Measurements from ENCODE around the gene ZC3H11A. TPM values are rescaled to one million over a fixed set of nuclear protein-coding genes. Genes with fewer than 3 reads are reported as not detected.
A peak's percentile ranks its signal among the peaks of the same experiment; 100 is the strongest.

Gene ZC3H11A
- total RNA-seq, 4 donors from 2014 or later: 84.5 to 116 (median 91.1) TPM

GRCh38 chr1:203776636-203777035, 18.8 kb upstream of the ZC3H11A start:
- H3K4me1 ChIP-seq: peaks cover 0 to 4% (median 0%) of the 10 kb centered on the region in 3 donors
- no peaks in the 10 kb centered on the region for H3K27me3 ChIP-seq
- H3K9me3 ChIP-seq: no peaks in the 10 kb centered on the region
- H3K4me3 ChIP-seq: no peak overlapping the region
- no peaks in the 10 kb centered on the region for H3K36me3 ChIP-seq
- TF ChIP-seq CTCF (IDR thresholded peaks at IDR 0.05): peak in 1 of 4 experiments; percentile 16
- TF ChIP-seq POLR2AphosphoS5 (IDR thresholded peaks at IDR 0.05): no peak
- H3K27ac ChIP-seq: no peak overlapping the region
- ATAC-seq: no peak
- 52 to 63% methylated on average over 2 to 4 of the region's 4 CpGs for WGBS, 2 donors (ENCODE audit: low coverage in 1 of 2)

- ATAC-seq: no peak
- H3K27me3 ChIP-seq: no peaks in the 10 kb centered on the region
- 82 to 83% methylated on average over 3 of the region's 3 CpGs for WGBS, 2 donors (ENCODE audit: low coverage in 1 of 2)
Observed at GRCh38 chr1:203777596-203777995, 17.8 kb upstream of the ZC3H11A start.

GRCh38 chr1:203778146-203778545, 17.3 kb upstream of the ZC3H11A start:
- WGBS, 2 donors (ENCODE audit: low coverage in 1 of 2): 55% methylated on average over 2 of the region's 3 CpGs; no CpG with 5 or more reads in 1 of the 2 donors
- no peak for ATAC-seq

More at GRCh38 chr1:203777596-203777995, 17.8 kb upstream of the ZC3H11A start:
- TF ChIP-seq CTCF (IDR thresholded peaks at IDR 0.05): no peak
- no peak for TF ChIP-seq POLR2A (IDR thresholded peaks at IDR 0.05)
- TF ChIP-seq POLR2AphosphoS5 (IDR thresholded peaks at IDR 0.05): no peak
- no peak for TF ChIP-seq EP300 (IDR thresholded peaks at IDR 0.05)
- Histone ChIP-seq H3K36me3 (no peaks in the 10 kb centered on the region), H3K4me1 (no peaks in the 10 kb centered on the region), H3K4me3 (no peak overlapping the region), H3K9me3 (no peaks in the 10 kb centered on the region), H3K27ac (no peak overlapping the region)

GRCh38 chr1:203778789-203779188, 16.6 kb upstream of the ZC3H11A start:
- Histone ChIP-seq H3K4me1 (no peaks in the 10 kb centered on the region), H3K27me3 (no peaks in the 10 kb centered on the region), H3K4me3 (no peak overlapping the region), H3K36me3 (no peaks in the 10 kb centered on the region), H3K27ac (no peak overlapping the region), H3K9me3 (no peaks in the 10 kb centered on the region)
- 92 to 93% methylated on average over 3 to 4 of the region's 4 CpGs for WGBS, 2 donors (ENCODE audit: low coverage in 1 of 2)
- no peak for ATAC-seq
- TF ChIP-seq CTCF (IDR thresholded peaks at IDR 0.05): no peak
- no peak for TF ChIP-seq EP300 (IDR thresholded peaks at IDR 0.05)
- TF ChIP-seq POLR2AphosphoS5 (IDR thresholded peaks at IDR 0.05): no peak
- no peak for TF ChIP-seq POLR2A (IDR thresholded peaks at IDR 0.05)

More at GRCh38 chr1:203778146-203778545, 17.3 kb upstream of the ZC3H11A start:
- no peaks in the 10 kb centered on the region for H3K9me3 ChIP-seq
- no peaks in the 10 kb centered on the region for H3K27me3 ChIP-seq
- TF ChIP-seq POLR2A (IDR thresholded peaks at IDR 0.05) (no peak), CTCF (IDR thresholded peaks at IDR 0.05) (no peak), EP300 (IDR thresholded peaks at IDR 0.05) (no peak), POLR2AphosphoS5 (IDR thresholded peaks at IDR 0.05) (no peak)
- no peak overlapping the region for H3K27ac ChIP-seq
- H3K4me3 ChIP-seq: no peak overlapping the region
- H3K36me3 ChIP-seq: no peaks in the 10 kb centered on the region
- H3K4me1 ChIP-seq: no peaks in the 10 kb centered on the region

- Histone ChIP-seq H3K36me3 (no peaks in the 10 kb centered on the region), H3K4me3 (no peak overlapping the region), H3K27me3 (no peaks in the 10 kb centered on the region), H3K4me1 (no peaks in the 10 kb centered on the region), H3K27ac (no peak overlapping the region), H3K9me3 (no peaks in the 10 kb centered on the region)
- ATAC-seq: no peak
- 92 to 94% methylated on average over 5 of the region's 7 CpGs for WGBS, 2 donors (ENCODE audit: low coverage in 1 of 2)
- no peak for TF ChIP-seq EP300 (IDR thresholded peaks at IDR 0.05)
- no peak for TF ChIP-seq CTCF (IDR thresholded peaks at IDR 0.05)
- TF ChIP-seq POLR2A (IDR thresholded peaks at IDR 0.05): no peak
- TF ChIP-seq POLR2AphosphoS5 (IDR thresholded peaks at IDR 0.05): no peak
Observed at GRCh38 chr1:203781962-203782361, 13.5 kb upstream of the ZC3H11A start.
